ENCODE measurements around the gene ZNF682. TPM values are rescaled to one million over a fixed set of nuclear protein-coding genes. Genes with fewer than 3 reads are reported as not detected.
A peak's percentile ranks its signal among the peaks of the same experiment; 100 is the strongest.
"Not testable (repeated sequence)": the region's sequence is repeated elsewhere in the genome, so short reads cannot be mapped to it uniquely, and the experiment has no call there.

The ZNF682 gene
- total and polyA plus RNA-seq, 2 experiments from 2014 or later: 25.1 to 45.1 TPM

GRCh38 chr19:20060282-20060681 is 21.0 kb upstream of the ZNF682 start:
- Mint-ChIP-seq H3K4me3 (no peak overlapping the region), H3K9me3 (peaks cover 13% of the 10 kb centered on the region), H3K27me3 (ENCODE audit: insufficient read depth, low read depth, poor library complexity) (peaks cover 4% of the 10 kb centered on the region), H3K27ac (no peak overlapping the region), H3K4me1 (peaks cover 12% of the 10 kb centered on the region; the same call in 2 of the 3 replicates), H3K36me3 (ENCODE audit: low read depth) (peaks cover 8% of the 10 kb centered on the region)
- DNase-seq (ENCODE audit: low spot score) (no peak), ATAC-seq (no peak)
- H3K27ac ChIP-seq (ENCODE audit: low read depth): no peak overlapping the region
- no peaks in the 10 kb centered on the region for H3F3A ChIP-seq (replicated peaks; ENCODE audit: low read depth)
- H3K9me2 ChIP-seq (ENCODE audit: insufficient read depth): no peaks in the 10 kb centered on the region
- H3K4me1 ChIP-seq (ENCODE audit: insufficient read depth): peaks cover 7% of the 10 kb centered on the region
- H3K4me2 ChIP-seq: no peak overlapping the region
- TF ChIP-seq ETS1 (IDR thresholded peaks at IDR 0.05) (no peak), CTCF (conservative IDR thresholded peaks at IDR 0.05; ENCODE audit: low read depth in 2 of 2) (no peak), EZH2 (IDR thresholded peaks at IDR 0.05; ENCODE audit: low read depth, unreplicated experiment) (no peak), CREB1 (CRISPR knock-in tag; IDR thresholded peaks at IDR 0.05; ENCODE audit: low read depth) (no peak), ZNF331 (CRISPR knock-in tag; IDR thresholded peaks at IDR 0.05; ENCODE audit: low read depth) (no peak), REST (IDR thresholded peaks at IDR 0.05; ENCODE audit: unreplicated experiment) (no peak), JUNB (IDR thresholded peaks at IDR 0.05; ENCODE audit: unreplicated experiment) (no peak), ZNF462 (CRISPR knock-in tag; IDR thresholded peaks at IDR 0.05) (no peak)
- H3K79me2 ChIP-seq (replicated peaks; ENCODE audit: insufficient read depth): no peaks in the 10 kb centered on the region
- no peak overlapping the region; the same call in 1 of the 2 replicates for H2AFZ ChIP-seq
- H3K4me3 ChIP-seq: no peak overlapping the region
- no peaks in the 10 kb centered on the region for H3K27me3 ChIP-seq (ENCODE audit: insufficient read depth)
- no peaks in the 10 kb centered on the region; the same call in 1 of the 2 replicates for H3K36me3 ChIP-seq (ENCODE audit: insufficient read depth)
- H4K20me1 ChIP-seq (replicated peaks; ENCODE audit: insufficient read depth): no peaks in the 10 kb centered on the region

GRCh38 chr19:20058738-20059137 is 19.4 kb upstream of the ZNF682 start:
- peaks cover 12% of the 10 kb centered on the region; the same call in 2 of the 3 replicates for H3K4me1 Mint-ChIP-seq
- H3K36me3 ChIP-seq (ENCODE audit: insufficient read depth); H3K27me3 Mint-ChIP-seq (ENCODE audit: insufficient read depth, low read depth, poor library complexity); H2AFZ ChIP-seq; H3K4me3 Mint-ChIP-seq; H3K4me3 ChIP-seq; DNase-seq (ENCODE audit: low spot score); H3K9me2 ChIP-seq (ENCODE audit: insufficient read depth); ATAC-seq; H3K9me3 Mint-ChIP-seq; H3F3A ChIP-seq (replicated peaks; ENCODE audit: low read depth); H3K36me3 Mint-ChIP-seq (ENCODE audit: low read depth); H3K79me2 ChIP-seq (replicated peaks; ENCODE audit: insufficient read depth); H3K4me1 ChIP-seq (ENCODE audit: insufficient read depth); H3K27me3 ChIP-seq (ENCODE audit: insufficient read depth); H3K27ac Mint-ChIP-seq; H3K27ac ChIP-seq (ENCODE audit: low read depth); H4K20me1 ChIP-seq (replicated peaks; ENCODE audit: insufficient read depth): not testable (repeated sequence)
- 0 out of 2 replicates have a peak overlapping the region, but pooled peaks have one; percentile 19 for H3K4me2 ChIP-seq
